IMR-90 (cell line): ENCODE results near the gene SLC30A5. TPM values are rescaled to one million over a fixed set of nuclear protein-coding genes. Genes with fewer than 3 reads are reported as not detected.

Source experiments
- ATAC-seq: fragments of 200-7000 bp; cut with Tn5 transposase; 2 replicates; pipeline ENCODE4 v1.9.1; 2020; ENCODE audit warnings: low read depth, mild to moderate bottlenecking, moderate library complexity
- BruUV-seq: library from RNA; stranded (reverse); fragments of 400-500 nt; replicated peaks from 2 replicates; lab custom pipeline; 2021; lab: Mats Ljungman, UMichigan
- CTCF ChIA-PET: fragments of 300-600 bp; formaldehyde crosslinking; extraction: SDS; loops from one replicate; lab custom pipeline; 2021; ENCODE audit warnings: antibody characterized with exemption; lab: Yijun Ruan, JAX
- POLR2A ChIA-PET: fragments of 300-600 bp; sonication (Branson Sonifier 250); formaldehyde crosslinking; loops from one replicate; lab custom pipeline; 2022; ENCODE audit warnings: antibody characterized with exemption; ENCODE audit not compliant: unreplicated experiment; lab: Charles Lee
- DNase-seq: peaks from one replicate; pipeline ENCODE4 v3.0.0; 2013
- H2AFZ ChIP-seq: replicated peaks from 2 replicates; pipeline ENCODE3; 2013; ENCODE audit warnings: low read length, mild to moderate bottlenecking; ENCODE audit not compliant: poor library complexity
- H2AK5ac ChIP-seq: 2 replicates; pipeline ENCODE4 v1.6.1; 2013; ENCODE audit warnings: low read depth, low read length, inconsistent platforms
- H2AK9ac ChIP-seq: replicated peaks from 2 replicates; pipeline ENCODE3; 2013; ENCODE audit warnings: mild to moderate bottlenecking, low read depth, low read length, moderate library complexity; ENCODE audit not compliant: poor library complexity
- H2BK120ac ChIP-seq: 2 replicates; pipeline ENCODE4 v1.6.1; 2013; ENCODE audit warnings: low read depth, low read length, inconsistent platforms
- H2BK15ac ChIP-seq: 3 replicates; pipeline ENCODE4 v1.6.1; 2013; ENCODE audit warnings: low read depth, low read length, inconsistent platforms
- H2BK20ac ChIP-seq: 2 replicates; pipeline ENCODE4 v1.6.1; 2013; ENCODE audit warnings: low read depth, mild to moderate bottlenecking, inconsistent platforms, low read length, moderate library complexity
- H2BK5ac ChIP-seq: 2 replicates; pipeline ENCODE4 v1.6.1; 2013; ENCODE audit warnings: mild to moderate bottlenecking, low read depth, low read length, inconsistent platforms; ENCODE audit not compliant: poor library complexity, severe bottlenecking
- H3K14ac ChIP-seq: replicated peaks from 2 replicates; pipeline ENCODE4 v1.6.1; 2013; ENCODE audit warnings: low read depth, low read length, inconsistent platforms
- H3K18ac ChIP-seq: 2 replicates; pipeline ENCODE4 v1.6.1; 2013; ENCODE audit warnings: low read depth, low read length, control low read depth
- H3K23ac ChIP-seq: 2 replicates; pipeline ENCODE4 v1.6.1; 2013; ENCODE audit warnings: low read depth, low read length, inconsistent platforms
- H3K27ac ChIP-seq: 2 replicates; pipeline ENCODE4 v1.5.1; 2013; ENCODE audit warnings: mild to moderate bottlenecking, control low read depth, low read length; ENCODE audit not compliant: insufficient read depth
- H3K27me3 ChIP-seq: 2 replicates; pipeline ENCODE4 v1.6.1; 2013; ENCODE audit warnings: low read length; ENCODE audit not compliant: control insufficient read depth, insufficient read depth
- H3K36me3 ChIP-seq: 2 replicates; pipeline ENCODE4 v1.6.1; 2013; ENCODE audit warnings: low read length, mixed read lengths; ENCODE audit not compliant: control insufficient read depth, insufficient read depth
- H3K4ac ChIP-seq: 2 replicates; pipeline ENCODE4 v1.6.1; 2013; ENCODE audit warnings: low read depth, low read length, inconsistent platforms
- H3K4me1 ChIP-seq: 2 replicates; pipeline ENCODE4 v1.6.1; 2013; ENCODE audit warnings: low read length, mixed read lengths; ENCODE audit not compliant: control insufficient read depth, insufficient read depth
- H3K4me2 ChIP-seq: 2 replicates; pipeline ENCODE4 v1.6.1; 2013; ENCODE audit warnings: low read depth, mild to moderate bottlenecking, control low read depth, low read length, moderate library complexity
- H3K4me3 ChIP-seq: 2 replicates; pipeline ENCODE4 v1.5.1; 2013; ENCODE audit warnings: low read depth, mild to moderate bottlenecking, control low read depth, low read length, moderate library complexity; ENCODE audit not compliant: insufficient read depth
- H3K56ac ChIP-seq: 2 replicates; pipeline ENCODE4 v1.6.1; 2013; ENCODE audit warnings: low read length, inconsistent platforms; ENCODE audit not compliant: insufficient read depth; ENCODE audit errors: extremely low read depth
- H3K79me1 ChIP-seq, 2 experiments: 2 replicates each; pipeline ENCODE4 v1.6.1; 2013; ENCODE audit warnings: low read length in 2 of 2, inconsistent platforms in 1 of 2, low read depth in 1 of 2
- H3K9ac ChIP-seq: 2 replicates; pipeline ENCODE4 v1.6.1; 2013; ENCODE audit warnings: low read depth, low read length, control low read depth
- H3K9me1 ChIP-seq: 2 replicates; pipeline ENCODE4 v1.6.1; 2013; ENCODE audit warnings: low read length, inconsistent platforms; ENCODE audit not compliant: insufficient read depth
- H3K9me3 ChIP-seq: 2 replicates; pipeline ENCODE4 v1.6.1; 2013; ENCODE audit warnings: low read length; ENCODE audit not compliant: control insufficient read depth, insufficient read depth
- H4K20me1 ChIP-seq: 2 replicates; pipeline ENCODE4 v1.6.1; 2013; ENCODE audit warnings: low read length, inconsistent platforms; ENCODE audit not compliant: insufficient read depth
- H4K5ac ChIP-seq: 2 replicates; pipeline ENCODE4 v1.6.1; 2013; ENCODE audit warnings: mild to moderate bottlenecking, low read depth, low read length, control low read depth
- H4K8ac ChIP-seq, 2 experiments: 2 replicates each; pipeline ENCODE4 v1.6.1; 2013; ENCODE audit warnings: low read depth in 2 of 2, low read length in 2 of 2, control low read depth in 1 of 2, inconsistent platforms in 1 of 2
- H4K91ac ChIP-seq: 2 replicates; pipeline ENCODE4 v1.6.1; 2013; ENCODE audit warnings: low read depth, low read length, inconsistent platforms; ENCODE audit not compliant: insufficient read depth
- BHLHE40 ChIP-seq: fragments of 150-350 bp; IDR thresholded peaks from 2 replicates; pipeline ENCODE4 v1.6.1; 2016; ENCODE audit warnings: mild to moderate bottlenecking, low read depth, low read length
- CEBPB ChIP-seq: IDR thresholded peaks from 2 replicates; pipeline ENCODE4 v1.6.1; 2012; ENCODE audit warnings: low read depth, low read length, improper control_type of control experiment
- CTCF ChIP-seq: conservative IDR thresholded peaks from 2 replicates; pipeline ENCODE4 v1.5.1; 2012; ENCODE audit warnings: mild to moderate bottlenecking, low read depth, low read length, improper control_type of control experiment
- FOS ChIP-seq: fragments of 150-350 bp; IDR thresholded peaks from 2 replicates; pipeline ENCODE4 v1.6.1; 2016; ENCODE audit warnings: low read depth, low read length
- MAFK ChIP-seq: IDR thresholded peaks from 2 replicates; pipeline ENCODE4 v1.6.1; 2012; ENCODE audit warnings: low read depth, low read length, improper control_type of control experiment
- NFE2L2 ChIP-seq: fragments of 150-350 bp; IDR thresholded peaks from 2 replicates; pipeline ENCODE4 v1.6.1; 2016; ENCODE audit warnings: low read depth, mild to moderate bottlenecking, low read length
- WGBS, 2 experiments: methylation state at CpG; one replicate each; pipeline versions ENCODE4 v1.1.5 to v1.1.7; 2013; ENCODE audit warnings: missing lambda C conversion rate in 2 of 2; ENCODE audit not compliant: insufficient read length in 1 of 2; ENCODE audit errors: extremely low coverage in 2 of 2; 5-methylcytosine and 5-hydroxymethylcytosine counted together
- dilution Hi-C: fragments of 300-500 bp; cut with HindIII; formaldehyde crosslinking; loops from one replicate; pipeline ENCODE4 v1.14.3; 2018; ENCODE audit warnings: low sequenced_read_pairs; ENCODE audit not compliant: unreplicated experiment
- in situ Hi-C: fragments of 300-500 bp; cut with MboI; formaldehyde crosslinking; loops from 3 replicates; pipeline ENCODE4 v1.14.3; 2019; ENCODE audit warnings: low sequenced_read_pairs, inconsistent platforms, mixed read lengths
- intact Hi-C: fragments of 100-400 bp; cut with micrococcal nuclease; formaldehyde crosslinking; loops from 2 replicates; pipeline ENCODE4 v1.10.0; 2022
- polyA plus RNA-seq, 3 experiments: library from polyadenylated mRNA; depleted of rRNA; stranded (reverse); fragments of >200 nt; gene quantifications; 2 replicates each; pipeline ENCODE4 v1.2.3, GENCODE V29; 2012; ENCODE audit warnings: low replicate concordance in 1 of 3
- total RNA-seq: library from RNA; depleted of rRNA; stranded (reverse); fragments of >200 nt; gene quantifications from 2 replicates; pipeline ENCODE4 v1.2.3, GENCODE V29; 2012
- TF ChIP-seq, protein P1 (sequence below): fragments of 150-350 bp; IDR thresholded peaks from 2 replicates; pipeline ENCODE4 v1.6.1; 2017; ENCODE audit warnings: mild to moderate bottlenecking, antibody characterized with exemption, low read length, low read depth

Gene SLC30A5
- total and polyA plus RNA-seq, 2 of the 4 experiments (the other 2 are of a cell fraction), result 21.2 to 34.8 TPM

GRCh38 chr5:69160651-69161050 is 66.8 kb downstream of the SLC30A5 start:
- H4K91ac ChIP-seq, result no peak overlapping the region
- no peak overlapping the region for H4K5ac ChIP-seq
- no peak overlapping the region for H3K27ac ChIP-seq
- no peak overlapping the region for H3K14ac ChIP-seq
- H3K9ac ChIP-seq, result no peak overlapping the region
- H2AK9ac ChIP-seq, result no peak overlapping the region
- H3K27me3 ChIP-seq, result no peaks in the 10 kb centered on the region
- no peak overlapping the region for H2AFZ ChIP-seq
- DNase-seq, result no peak
- no peak for ATAC-seq
- BruUV-seq, result no TSS peak
- no peak overlapping the region for H2AK5ac ChIP-seq
- no peak overlapping the region for H2BK5ac ChIP-seq
- no CpG with 5 or more reads among the region's 16 CpGs for WGBS, 2 experiments
- no peaks in the 10 kb centered on the region for H3K36me3 ChIP-seq
- no peak overlapping the region for H3K56ac ChIP-seq
- TF ChIP-seq, protein P1, sequence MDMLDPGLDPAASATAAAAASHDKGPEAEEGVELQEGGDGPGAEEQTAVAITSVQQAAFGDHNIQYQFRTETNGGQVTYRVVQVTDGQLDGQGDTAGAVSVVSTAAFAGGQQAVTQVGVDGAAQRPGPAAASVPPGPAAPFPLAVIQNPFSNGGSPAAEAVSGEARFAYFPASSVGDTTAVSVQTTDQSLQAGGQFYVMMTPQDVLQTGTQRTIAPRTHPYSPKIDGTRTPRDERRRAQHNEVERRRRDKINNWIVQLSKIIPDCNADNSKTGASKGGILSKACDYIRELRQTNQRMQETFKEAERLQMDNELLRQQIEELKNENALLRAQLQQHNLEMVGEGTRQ, result no peak
- no peak for TF ChIP-seq BHLHE40
- TF ChIP-seq NFE2L2, result no peak
- no peak for TF ChIP-seq CTCF
- TF ChIP-seq FOS, result no peak
- TF ChIP-seq MAFK, result no peak
- TF ChIP-seq CEBPB, result no peak
- in situ Hi-C loops, result no loop called here
- H3K79me1 ChIP-seq, result no peaks in the 10 kb centered on the region
- CTCF ChIA-PET, result interaction anchor here (0.7 kb wide), 1 partner anchor 20 kb away, joined by 7 read pairs; no protein-coding TSS in a partner anchor
- no peak overlapping the region for H2BK15ac ChIP-seq
- H3K4me2 ChIP-seq, result no peak overlapping the region
- no peak overlapping the region for H3K4ac ChIP-seq
- no peak overlapping the region for H4K8ac ChIP-seq
- H3K18ac ChIP-seq, result no peak overlapping the region
- POLR2A ChIA-PET, result no interaction called here
- no peak overlapping the region for H3K4me3 ChIP-seq
- dilution Hi-C loops, result no loop called here
- H3K4me1 ChIP-seq, result no peaks in the 10 kb centered on the region
- no peak overlapping the region for H2BK120ac ChIP-seq
- H2BK20ac ChIP-seq, result no peak overlapping the region
- no peaks in the 10 kb centered on the region for H3K9me1 ChIP-seq
- no peaks in the 10 kb centered on the region for H4K20me1 ChIP-seq
- H3K23ac ChIP-seq, result no peak overlapping the region
- no peaks in the 10 kb centered on the region for H3K9me3 ChIP-seq
- intact Hi-C loops, result no loop called here
